Measurements from ENCODE around the gene MAP1LC3A. TPM values are rescaled to one million over a fixed set of nuclear protein-coding genes. Genes with fewer than 3 reads are reported as not detected.

MAP1LC3A gene
- total and polyA plus RNA-seq, 4 donors = 4.9 to 38.8 (median 12.7) TPM

DNA sequence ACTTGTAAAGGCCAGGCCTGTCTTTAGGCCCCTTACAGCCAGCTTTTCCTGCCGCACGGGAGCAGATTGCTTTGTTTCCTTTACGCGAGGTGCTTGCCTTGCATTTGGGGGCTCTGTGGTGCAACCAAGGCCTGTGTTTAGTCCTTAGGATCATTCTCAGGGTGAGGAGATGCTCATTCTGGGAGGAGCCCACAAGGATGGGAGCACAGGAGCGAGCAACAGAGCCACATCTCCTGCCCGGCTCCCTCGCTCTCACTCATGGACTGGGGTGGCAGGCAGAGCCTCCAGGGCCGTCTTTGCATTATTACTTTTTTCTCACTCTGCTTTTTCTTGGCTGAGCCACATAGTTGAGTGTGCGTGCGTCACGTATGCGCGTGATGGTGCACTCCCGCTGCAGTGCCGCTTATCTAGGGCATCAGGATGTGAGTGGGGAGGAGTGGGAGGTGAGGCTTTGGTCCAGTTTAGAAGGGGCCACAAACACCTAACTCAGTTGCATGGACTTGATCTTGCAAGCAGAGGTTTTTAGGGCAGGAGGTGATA lies 23.1 kb upstream of the MAP1LC3A start:
- H3K4me1 ChIP-seq (ENCODE audit: control insufficient read depth in 4 of 4, insufficient read depth in 4 of 4, low read length in 3 of 4) = peaks cover 0 to 13% (median 6%) of the 10 kb centered on the region in 4 donors
- H3K27me3 ChIP-seq (ENCODE audit: control insufficient read depth in 4 of 4, insufficient read depth in 4 of 4, low read length in 3 of 4) = no peaks in the 10 kb centered on the region
- H3K9ac ChIP-seq (ENCODE audit: low read depth in 1 of 2, low read length in 2 of 2) = no peak overlapping the region
- no peak for DNase-seq (ENCODE audit: low spot score)
- H3K36me3 ChIP-seq (ENCODE audit: control insufficient read depth in 4 of 4, insufficient read depth in 3 of 4, low read depth in 1 of 4, low read length in 3 of 4) = peaks cover 8 to 38% (median 28%) of the 10 kb centered on the region in 4 donors
- 94% methylated on average over 15 of the region's 15 CpGs for WGBS
- no peaks in the 10 kb centered on the region for H3K9me3 ChIP-seq (ENCODE audit: control insufficient read depth in 4 of 4, low read length in 3 of 4)
- no peak for TF ChIP-seq GABPA (IDR thresholded peaks at IDR 0.05 in 1 of 2, conservative IDR thresholded peaks at IDR 0.05 in 1 of 2)
- TF ChIP-seq, protein P1, sequence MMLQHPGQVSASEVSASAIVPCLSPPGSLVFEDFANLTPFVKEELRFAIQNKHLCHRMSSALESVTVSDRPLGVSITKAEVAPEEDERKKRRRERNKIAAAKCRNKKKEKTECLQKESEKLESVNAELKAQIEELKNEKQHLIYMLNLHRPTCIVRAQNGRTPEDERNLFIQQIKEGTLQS (IDR thresholded peaks at IDR 0.05) = no peak
- TF ChIP-seq, protein P2, sequence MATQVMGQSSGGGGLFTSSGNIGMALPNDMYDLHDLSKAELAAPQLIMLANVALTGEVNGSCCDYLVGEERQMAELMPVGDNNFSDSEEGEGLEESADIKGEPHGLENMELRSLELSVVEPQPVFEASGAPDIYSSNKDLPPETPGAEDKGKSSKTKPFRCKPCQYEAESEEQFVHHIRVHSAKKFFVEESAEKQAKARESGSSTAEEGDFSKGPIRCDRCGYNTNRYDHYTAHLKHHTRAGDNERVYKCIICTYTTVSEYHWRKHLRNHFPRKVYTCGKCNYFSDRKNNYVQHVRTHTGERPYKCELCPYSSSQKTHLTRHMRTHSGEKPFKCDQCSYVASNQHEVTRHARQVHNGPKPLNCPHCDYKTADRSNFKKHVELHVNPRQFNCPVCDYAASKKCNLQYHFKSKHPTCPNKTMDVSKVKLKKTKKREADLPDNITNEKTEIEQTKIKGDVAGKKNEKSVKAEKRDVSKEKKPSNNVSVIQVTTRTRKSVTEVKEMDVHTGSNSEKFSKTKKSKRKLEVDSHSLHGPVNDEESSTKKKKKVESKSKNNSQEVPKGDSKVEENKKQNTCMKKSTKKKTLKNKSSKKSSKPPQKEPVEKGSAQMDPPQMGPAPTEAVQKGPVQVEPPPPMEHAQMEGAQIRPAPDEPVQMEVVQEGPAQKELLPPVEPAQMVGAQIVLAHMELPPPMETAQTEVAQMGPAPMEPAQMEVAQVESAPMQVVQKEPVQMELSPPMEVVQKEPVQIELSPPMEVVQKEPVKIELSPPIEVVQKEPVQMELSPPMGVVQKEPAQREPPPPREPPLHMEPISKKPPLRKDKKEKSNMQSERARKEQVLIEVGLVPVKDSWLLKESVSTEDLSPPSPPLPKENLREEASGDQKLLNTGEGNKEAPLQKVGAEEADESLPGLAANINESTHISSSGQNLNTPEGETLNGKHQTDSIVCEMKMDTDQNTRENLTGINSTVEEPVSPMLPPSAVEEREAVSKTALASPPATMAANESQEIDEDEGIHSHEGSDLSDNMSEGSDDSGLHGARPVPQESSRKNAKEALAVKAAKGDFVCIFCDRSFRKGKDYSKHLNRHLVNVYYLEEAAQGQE (IDR thresholded peaks at IDR 0.05) = no peak
- TF ChIP-seq HNF4A (conservative IDR thresholded peaks at IDR 0.05) = no peak
- no peak for TF ChIP-seq NR2F2 (IDR thresholded peaks at IDR 0.05)
- TF ChIP-seq, protein P3, sequence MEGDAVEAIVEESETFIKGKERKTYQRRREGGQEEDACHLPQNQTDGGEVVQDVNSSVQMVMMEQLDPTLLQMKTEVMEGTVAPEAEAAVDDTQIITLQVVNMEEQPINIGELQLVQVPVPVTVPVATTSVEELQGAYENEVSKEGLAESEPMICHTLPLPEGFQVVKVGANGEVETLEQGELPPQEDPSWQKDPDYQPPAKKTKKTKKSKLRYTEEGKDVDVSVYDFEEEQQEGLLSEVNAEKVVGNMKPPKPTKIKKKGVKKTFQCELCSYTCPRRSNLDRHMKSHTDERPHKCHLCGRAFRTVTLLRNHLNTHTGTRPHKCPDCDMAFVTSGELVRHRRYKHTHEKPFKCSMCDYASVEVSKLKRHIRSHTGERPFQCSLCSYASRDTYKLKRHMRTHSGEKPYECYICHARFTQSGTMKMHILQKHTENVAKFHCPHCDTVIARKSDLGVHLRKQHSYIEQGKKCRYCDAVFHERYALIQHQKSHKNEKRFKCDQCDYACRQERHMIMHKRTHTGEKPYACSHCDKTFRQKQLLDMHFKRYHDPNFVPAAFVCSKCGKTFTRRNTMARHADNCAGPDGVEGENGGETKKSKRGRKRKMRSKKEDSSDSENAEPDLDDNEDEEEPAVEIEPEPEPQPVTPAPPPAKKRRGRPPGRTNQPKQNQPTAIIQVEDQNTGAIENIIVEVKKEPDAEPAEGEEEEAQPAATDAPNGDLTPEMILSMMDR (IDR thresholded peaks at IDR 0.05; ENCODE audit: low read depth, low read length, missing input control) = no peak
- TF ChIP-seq FOXA2 (IDR thresholded peaks at IDR 0.05) = no peak
- TF ChIP-seq FOXA1 (IDR thresholded peaks at IDR 0.05) = no peak
- TF ChIP-seq HNF4G (IDR thresholded peaks at IDR 0.05) = no peak
- TF ChIP-seq, protein P4, sequence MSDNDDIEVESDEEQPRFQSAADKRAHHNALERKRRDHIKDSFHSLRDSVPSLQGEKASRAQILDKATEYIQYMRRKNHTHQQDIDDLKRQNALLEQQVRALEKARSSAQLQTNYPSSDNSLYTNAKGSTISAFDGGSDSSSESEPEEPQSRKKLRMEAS (IDR thresholded peaks at IDR 0.05) = no peak
- TF ChIP-seq, protein P5, sequence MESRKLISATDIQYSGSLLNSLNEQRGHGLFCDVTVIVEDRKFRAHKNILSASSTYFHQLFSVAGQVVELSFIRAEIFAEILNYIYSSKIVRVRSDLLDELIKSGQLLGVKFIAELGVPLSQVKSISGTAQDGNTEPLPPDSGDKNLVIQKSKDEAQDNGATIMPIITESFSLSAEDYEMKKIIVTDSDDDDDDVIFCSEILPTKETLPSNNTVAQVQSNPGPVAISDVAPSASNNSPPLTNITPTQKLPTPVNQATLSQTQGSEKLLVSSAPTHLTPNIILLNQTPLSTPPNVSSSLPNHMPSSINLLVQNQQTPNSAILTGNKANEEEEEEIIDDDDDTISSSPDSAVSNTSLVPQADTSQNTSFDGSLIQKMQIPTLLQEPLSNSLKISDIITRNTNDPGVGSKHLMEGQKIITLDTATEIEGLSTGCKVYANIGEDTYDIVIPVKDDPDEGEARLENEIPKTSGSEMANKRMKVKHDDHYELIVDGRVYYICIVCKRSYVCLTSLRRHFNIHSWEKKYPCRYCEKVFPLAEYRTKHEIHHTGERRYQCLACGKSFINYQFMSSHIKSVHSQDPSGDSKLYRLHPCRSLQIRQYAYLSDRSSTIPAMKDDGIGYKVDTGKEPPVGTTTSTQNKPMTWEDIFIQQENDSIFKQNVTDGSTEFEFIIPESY (IDR thresholded peaks at IDR 0.05) = no peak
- no peak for TF ChIP-seq EGR1 (IDR thresholded peaks at IDR 0.05; ENCODE audit: low read depth in 2 of 2)
- TF ChIP-seq RAD21 (IDR thresholded peaks at IDR 0.05) = no peak
- no peak for TF ChIP-seq TAF1 (conservative IDR thresholded peaks at IDR 0.05)
- TF ChIP-seq RXRA (IDR thresholded peaks at IDR 0.05) = no peak
- no peak overlapping the region for H3K4me3 ChIP-seq (ENCODE audit: low read depth in 1 of 3, low read length in 3 of 3)
- H3K27ac ChIP-seq (ENCODE audit: low read depth in 1 of 2, low read length in 2 of 2) = no peak overlapping the region

DNA sequence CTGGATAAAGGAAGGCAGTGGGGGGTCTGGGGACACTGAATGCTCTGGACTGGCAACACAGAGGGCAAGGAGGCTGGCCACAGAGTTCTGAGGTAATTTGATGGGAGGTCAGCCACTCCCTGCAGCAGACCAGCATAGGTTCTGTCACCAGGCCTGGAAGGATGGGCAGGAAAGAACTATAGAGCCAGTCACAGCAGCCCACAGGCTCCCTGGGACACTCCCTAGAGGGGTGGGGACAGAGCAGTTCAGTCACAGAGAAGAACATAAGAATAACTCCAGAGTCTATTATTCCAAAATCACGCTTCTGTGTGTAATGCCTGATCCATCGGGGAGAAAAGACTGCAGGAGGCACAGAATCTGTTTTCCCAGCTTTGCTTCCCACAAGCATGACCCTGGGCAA lies 22.7 kb upstream of the MAP1LC3A start:
- H3K36me3 ChIP-seq (ENCODE audit: control insufficient read depth in 4 of 4, insufficient read depth in 3 of 4, low read depth in 1 of 4, low read length in 3 of 4) = peaks cover 9 to 39% (median 32%) of the 10 kb centered on the region in 4 donors
- H3K4me3 ChIP-seq (ENCODE audit: low read depth in 1 of 3, low read length in 3 of 3) = no peak overlapping the region
- H3K27me3 ChIP-seq (ENCODE audit: control insufficient read depth in 4 of 4, insufficient read depth in 4 of 4, low read length in 3 of 4) = no peaks in the 10 kb centered on the region
- WGBS = 94% methylated on average over 2 of the region's 2 CpGs
- DNase-seq (ENCODE audit: low spot score) = no peak
- peaks cover 0 to 13% (median 6%) of the 10 kb centered on the region in 4 donors for H3K4me1 ChIP-seq (ENCODE audit: control insufficient read depth in 4 of 4, insufficient read depth in 4 of 4, low read length in 3 of 4)
- H3K9ac ChIP-seq (ENCODE audit: low read depth in 1 of 2, low read length in 2 of 2) = no peak overlapping the region
- H3K27ac ChIP-seq (ENCODE audit: low read depth in 1 of 2, low read length in 2 of 2) = no peak overlapping the region
- H3K9me3 ChIP-seq (ENCODE audit: control insufficient read depth in 4 of 4, low read length in 3 of 4) = no peaks in the 10 kb centered on the region
- TF ChIP-seq EGR1 (IDR thresholded peaks at IDR 0.05; ENCODE audit: low read depth in 2 of 2) (no peak), YY1 (IDR thresholded peaks at IDR 0.05) (no peak), GABPA (IDR thresholded peaks at IDR 0.05 in 1 of 2, conservative IDR thresholded peaks at IDR 0.05 in 1 of 2) (no peak), JUND (IDR thresholded peaks at IDR 0.05) (no peak), SP1 (IDR thresholded peaks at IDR 0.05) (no peak), TAF1 (conservative IDR thresholded peaks at IDR 0.05) (no peak), HNF4G (IDR thresholded peaks at IDR 0.05) (no peak), RAD21 (IDR thresholded peaks at IDR 0.05) (no peak), FOXA2 (IDR thresholded peaks at IDR 0.05) (no peak)
- TF ChIP-seq, protein P5 (IDR thresholded peaks at IDR 0.05) = no peak
- TF ChIP-seq, protein P2 (IDR thresholded peaks at IDR 0.05) = no peak

Measured in liver (tissue), 9 donors.